Endothelial cell of umbilical vein (primary cell): ENCODE measurements around the gene HECTD4. TPM values are rescaled to one million over a fixed set of nuclear protein-coding genes. Genes with fewer than 3 reads are reported as not detected.

Experiments used
- BruUV-seq: library from RNA; stranded (reverse); fragments of 400-500 nt; replicated peaks from 2 replicates; lab custom pipeline; 2021; lab: Mats Ljungman, UMichigan
- CTCF ChIA-PET: fragments of 300-600, 350-600 bp; sonication (Branson Sonifier 250); formaldehyde crosslinking; loops from one replicate; lab custom pipeline; 2021; ENCODE audit warnings: antibody characterized with exemption, inconsistent platforms; lab: Charles Lee
- POLR2A ChIA-PET: fragments of 300-600, 350-600 bp; sonication (Branson Sonifier 250); formaldehyde crosslinking; loops from one replicate; lab custom pipeline; 2021; ENCODE audit warnings: antibody characterized with exemption, inconsistent platforms; lab: Charles Lee
- DNase-seq: peaks from one replicate; pipeline ENCODE4 v3.0.0-alpha.2; 2011; ENCODE audit warnings: low read depth, low spot score
- FAIRE-seq: peaks from 2 replicates; lab custom pipeline; 2011; peaks lifted over from hg19 to GRCh38; lab: Jason Lieb, UNC
- H2AFZ ChIP-seq: 2 replicates; pipeline ENCODE4 v1.6.0; 2012; ENCODE audit warnings: low read depth, low read length, control low read depth, inconsistent platforms
- H3K27ac ChIP-seq: 2 replicates; pipeline ENCODE4 v1.5.1; 2011; ENCODE audit warnings: low read depth, mild to moderate bottlenecking, control low read depth, low read length, moderate library complexity; ENCODE audit not compliant: insufficient read depth
- H3K27me3 ChIP-seq, 2 experiments: 2 replicates each; pipeline versions ENCODE4 v1.6.0 to v1.6.1; 2011; ENCODE audit warnings: low read length in 2 of 2, mixed read lengths in 1 of 2; ENCODE audit not compliant: control insufficient read depth in 2 of 2, insufficient read depth in 2 of 2
- H3K36me3 ChIP-seq, 2 experiments: 2 replicates in 1 of 2; 3 replicates in 1 of 2; pipeline ENCODE4 v1.5.1; 2011; ENCODE audit warnings: low read length in 2 of 2, mild to moderate bottlenecking in 1 of 2, moderate library complexity in 1 of 2; ENCODE audit not compliant: control insufficient read depth in 2 of 2, insufficient read depth in 2 of 2; ENCODE audit errors: extremely low read depth in 1 of 2
- H3K4me1 ChIP-seq: 3 replicates; pipeline ENCODE4 v1.5.1; 2011; ENCODE audit warnings: mild to moderate bottlenecking, low read length; ENCODE audit not compliant: control insufficient read depth, insufficient read depth; ENCODE audit errors: extremely low read depth
- H3K4me2 ChIP-seq: 2 replicates; pipeline ENCODE4 v1.6.1; 2011; ENCODE audit warnings: low read length, control low read depth, mixed read lengths; ENCODE audit not compliant: insufficient read depth
- H3K4me3 ChIP-seq, 3 experiments: fragments of 200-600 bp in 1 of 3; sonication (generic), shearing (Covaris generic) in 1 of 3; replicated peaks in 1 of 3; 2 replicates each; pipeline ENCODE4 v1.5.1; 2011 to 2016; ENCODE audit warnings: control low read depth in 3 of 3, low read length in 3 of 3, mild to moderate bottlenecking in 2 of 3, inconsistent platforms in 1 of 3, low read depth in 1 of 3, moderate library complexity in 1 of 3; ENCODE audit not compliant: insufficient read depth in 1 of 3
- H3K79me2 ChIP-seq: 2 replicates; pipeline ENCODE4 v1.6.0; 2012; ENCODE audit warnings: low read length, inconsistent platforms; ENCODE audit not compliant: control insufficient read depth, insufficient read depth
- H3K9ac ChIP-seq: replicated peaks from 2 replicates; pipeline ENCODE3; 2011; ENCODE audit warnings: low read length, control low read depth; ENCODE audit not compliant: insufficient read depth; ENCODE audit errors: extremely low read depth
- H3K9me1 ChIP-seq: replicated peaks from 3 replicates; pipeline ENCODE4 v1.6.0; 2011; ENCODE audit warnings: mild to moderate bottlenecking, low read length; ENCODE audit not compliant: control insufficient read depth, insufficient read depth; ENCODE audit errors: extremely low read depth
- H3K9me3 ChIP-seq: replicated peaks from 2 replicates; pipeline ENCODE4 v1.5.1; 2012; ENCODE audit warnings: low read length, inconsistent platforms; ENCODE audit not compliant: control insufficient read depth, insufficient read depth
- H4K20me1 ChIP-seq: replicated peaks from 2 replicates; pipeline ENCODE3; 2011; ENCODE audit warnings: mild to moderate bottlenecking, low read length; ENCODE audit not compliant: control insufficient read depth, insufficient read depth; ENCODE audit errors: extremely low read depth
- CTCF ChIP-seq, 2 donors: IDR thresholded peaks; 1 replicate in 1 of 2; 2 replicates in 1 of 2; pipeline ENCODE4 v1.5.1; 2011; ENCODE audit warnings: low read length in 2 of 2, mild to moderate bottlenecking in 2 of 2, moderate library complexity in 2 of 2, control low read depth in 1 of 2, inconsistent platforms in 1 of 2, low read depth in 1 of 2; ENCODE audit not compliant: insufficient read depth in 1 of 2; ENCODE audit errors: extremely low read depth in 1 of 2
- EZH2 ChIP-seq: IDR thresholded peaks from 2 replicates; pipeline ENCODE4 v1.6.1; 2012; ENCODE audit warnings: borderline replicate concordance, low read depth, mild to moderate bottlenecking, moderate library complexity, low read length, inconsistent platforms; ENCODE audit not compliant: severe bottlenecking
- FOS ChIP-seq: IDR thresholded peaks from 2 replicates; pipeline ENCODE4 v1.6.1; 2011; ENCODE audit warnings: mild to moderate bottlenecking, low read length, moderate library complexity, borderline replicate concordance; ENCODE audit not compliant: insufficient read depth
- GATA2 ChIP-seq: IDR thresholded peaks from 2 replicates; pipeline ENCODE4 v1.7.0; 2011; ENCODE audit warnings: low read depth, mild to moderate bottlenecking, moderate library complexity, mixed read lengths, low read length; ENCODE audit not compliant: insufficient read length, insufficient read depth
- MAX ChIP-seq: IDR thresholded peaks from 2 replicates; pipeline ENCODE4 v1.6.1; 2011; ENCODE audit not compliant: insufficient read depth, insufficient read length
- POLR2A ChIP-seq: IDR thresholded peaks from 2 replicates; pipeline ENCODE4 v1.6.1; 2012; ENCODE audit warnings: low read depth, mild to moderate bottlenecking, control low read depth, low read length
- POLR2AphosphoS5 ChIP-seq: IDR thresholded peaks from 2 replicates; pipeline ENCODE4 v1.6.1; 2012; ENCODE audit warnings: low read depth, mild to moderate bottlenecking, control low read depth, low read length, moderate library complexity; ENCODE audit not compliant: insufficient read depth
- dilution Hi-C: fragments of 300-500 bp; cut with MboI; formaldehyde crosslinking; loops from one replicate; pipeline ENCODE4 v1.15.0; 2019; ENCODE audit warnings: low sequenced_read_pairs; ENCODE audit not compliant: extremely low pct_ligation_motif_present
- intact Hi-C: fragments of 100-400 bp; cut with micrococcal nuclease; formaldehyde crosslinking; loops from one replicate; pipeline ENCODE4 v1.10.0; 2022
- polyA plus RNA-seq, 4 experiments: library from polyadenylated mRNA; depleted of rRNA in 3 of 4; stranded (reverse) in 3 of 4; unstranded in 1 of 4; fragments of >200 nt; gene quantifications; 2 replicates each; pipeline versions ENCODE4 v1.2.1 to v1.2.3, GENCODE V29; 2011 to 2012; ENCODE audit warnings: missing spikeins in 1 of 4
- total RNA-seq: library from RNA; stranded (reverse); gene quantifications from 2 replicates; pipeline ENCODE4 v1.2.3, GENCODE V29; 2021

The HECTD4 gene
- total and polyA plus RNA-seq, 2 donors (not counting 3 experiments of a cell fraction or from before 2014, with no cell fraction given): 9.7 to 47.7 TPM

GRCh38 chr12:112208301-112208910, 173.8 kb downstream of the HECTD4 start:
- CTCF ChIA-PET: interaction anchor here (0.5 to 1.9 kb wide), 6 partner anchors 9 to 409 kb away, joined by 3 to 7 read pairs (median 4); no protein-coding TSS in a partner anchor

More at GRCh38 chr12:112208301-112208910, 173.8 kb downstream of the HECTD4 start:
- H3K4me2 ChIP-seq: no peak overlapping the region
- intact Hi-C loops: no loop called here
- H2AFZ ChIP-seq: no peak overlapping the region
- TF ChIP-seq CTCF (IDR thresholded peaks at IDR 0.05; ENCODE audit: extremely low read depth in 1 of 2, insufficient read depth in 1 of 2, low read depth in 1 of 2, low read length in 2 of 2) (no peak), GATA2 (no peak), POLR2AphosphoS5 (no peak), MAX (no peak), FOS (no peak), EZH2 (no peak), POLR2A (no peak)
- no peaks in the 10 kb centered on the region for H3K79me2 ChIP-seq
- no peaks in the 10 kb centered on the region for H3K9me3 ChIP-seq
- POLR2A ChIA-PET: no interaction called here
- peaks cover 2 to 18% of the 10 kb centered on the region in 2 experiments for H3K36me3 ChIP-seq
- FAIRE-seq: no peak
- DNase-seq: no peak
- H3K27ac ChIP-seq: no peak overlapping the region
- BruUV-seq: no TSS peak
- no peaks in the 10 kb centered on the region for H4K20me1 ChIP-seq
- H3K4me1 ChIP-seq: no peaks in the 10 kb centered on the region
- dilution Hi-C loops: no loop called here
- no peak overlapping the region for H3K9ac ChIP-seq
- H3K4me3 ChIP-seq: no peak overlapping the region
- H3K27me3 ChIP-seq: no peaks in the 10 kb centered on the region
- H3K9me1 ChIP-seq: no peaks in the 10 kb centered on the region
